K562 (cell line): ENCODE data around the gene C2orf69. TPM values are rescaled to one million over a fixed set of nuclear protein-coding genes. Genes with fewer than 3 reads are reported as not detected.

Experiments used
- FOXK1 ChIP-seq: sonication (generic); formaldehyde crosslinking; IDR thresholded peaks from 2 replicates; pipeline ENCODE4 v1.8.0; 2022; ENCODE audit warnings: missing genetic modification reagents, mild to moderate bottlenecking, borderline replicate concordance
- HDAC2 ChIP-seq: fragments of 450-650 bp; IDR thresholded peaks from 2 replicates; pipeline ENCODE4 v1.6.1; 2016; ENCODE audit warnings: mild to moderate bottlenecking
- HNRNPH1 ChIP-seq: fragments of 200-400 bp; formaldehyde crosslinking; optimal IDR thresholded peaks from 2 replicates; pipeline ENCODE3; 2017; ENCODE audit warnings: low read depth, mild to moderate bottlenecking, low read length, moderate library complexity
- HNRNPLL ChIP-seq: fragments of 200-400 bp; formaldehyde crosslinking; IDR thresholded peaks from 2 replicates; pipeline ENCODE4 v1.6.1; 2017; ENCODE audit warnings: low read length, low read depth, mild to moderate bottlenecking; ENCODE audit not compliant: poor library complexity, severe bottlenecking
- MEIS2 ChIP-seq: fragments of 450-650 bp; IDR thresholded peaks from 2 replicates; pipeline ENCODE4 v1.6.1; 2014; ENCODE audit warnings: mild to moderate bottlenecking; ENCODE audit not compliant: partially characterized antibody
- NFE2 ChIP-seq: IDR thresholded peaks from 2 replicates; pipeline ENCODE4 v1.6.1; 2014; ENCODE audit warnings: antibody characterized with exemption, low read depth
- PHF20 ChIP-seq: fragments of 450-650 bp; IDR thresholded peaks from 2 replicates; pipeline ENCODE4 v1.6.1; 2018; ENCODE audit not compliant: partially characterized antibody
- SAFB ChIP-seq: fragments of 200-400 bp; formaldehyde crosslinking; IDR thresholded peaks from 2 replicates; pipeline ENCODE4 v1.6.1; 2017; ENCODE audit warnings: low read depth, low read length, borderline replicate concordance
- SLC30A9 ChIP-seq: fragments of 250-450 bp; sonication (Bioruptor Pico); IDR thresholded peaks from 2 replicates; pipeline ENCODE4 v1.8.0; 2022; ENCODE audit warnings: mild to moderate bottlenecking, moderate library complexity
- STAT5A ChIP-seq: IDR thresholded peaks from 2 replicates; pipeline ENCODE4 v1.6.1; 2012; ENCODE audit warnings: low read length, inconsistent platforms, borderline replicate concordance
- TRIM24 ChIP-seq, 2 experiments: fragments of 450-650 bp; IDR thresholded peaks; 2 replicates each; pipeline ENCODE4 v1.6.1; 2016
- ZNF124 ChIP-seq: sonication (generic); formaldehyde crosslinking; IDR thresholded peaks from 2 replicates; pipeline ENCODE4 v1.8.1; 2022; ENCODE audit warnings: missing genetic modification reagents
- ZNF143 ChIP-seq: sonication (generic); formaldehyde crosslinking; IDR thresholded peaks from 2 replicates; pipeline ENCODE4 v1.9.0; 2022; ENCODE audit warnings: mild to moderate bottlenecking, missing genetic modification reagents
- ZNF583 ChIP-seq: fragments of 250-450 bp; sonication (Bioruptor Pico); IDR thresholded peaks from 2 replicates; pipeline ENCODE4 v1.4.0; 2020
- ZNF766 ChIP-seq: fragments of 200-800 bp; sonication (Bioruptor generic); conservative IDR thresholded peaks from 2 replicates; pipeline ENCODE4 v1.6.1; 2016; ENCODE audit warnings: missing genetic modification characterization, missing compliant biosample characterization
- polyA plus RNA-seq, 8 experiments: library from polyadenylated mRNA; depleted of rRNA in 4 of 8; stranded (reverse) in 5 of 8; unstranded in 3 of 8; fragments of >200 nt; fragmentation: Nextera tagmentation in 2 of 8; fragmentation: Illumina TruSeq in 1 of 8; extraction: Ambion mirVana in 2 of 8; extraction: Trizol in 1 of 8; gene quantifications; 2 replicates each; pipeline versions ENCODE4 v1.2.1 to v1.2.3, GENCODE V29; 2011 to 2014; ENCODE audit warnings: inconsistent platforms in 1 of 8, missing spikeins in 1 of 8
- total RNA-seq, 7 experiments: library from RNA; depleted of rRNA in 6 of 7; stranded (reverse); fragments of >200 nt in 6 of 7; fragmentation: Illumina TruSeq in 2 of 7; extraction: Trizol in 2 of 7; gene quantifications; 2 replicates each; pipeline versions ENCODE4 v1.2.1 to v1.2.3, GENCODE V29; 2011 to 2021; ENCODE audit warnings: low replicate concordance in 1 of 7
- TF ChIP-seq, protein P1 (sequence below), 3 experiments: fragments of 200-800 bp in 1 of 3; sonication (Bioruptor generic) in 1 of 3; sonication (generic) in 1 of 3; formaldehyde crosslinking in 1 of 3; IDR thresholded peaks; 2 replicates each; pipeline versions ENCODE4 v1.6.1 to v1.8.0; 2016 to 2022; ENCODE audit warnings: mild to moderate bottlenecking in 2 of 3, missing compliant biosample characterization in 2 of 3, missing genetic modification characterization in 2 of 3, missing genetic modification reagents in 1 of 3
- TF ChIP-seq, protein P2 (sequence below): fragments of 250-450 bp; sonication (Bioruptor Pico); IDR thresholded peaks from 2 replicates; pipeline ENCODE4 v1.5.0; 2020; ENCODE audit warnings: mild to moderate bottlenecking

C2orf69 gene
- total and polyA plus RNA-seq, 9 of the 15 experiments (the other 6 are each of a cell fraction or from before 2014, with no cell fraction given): 3.4 to 9.8 (median 5.7) TPM

- TF ChIP-seq, protein P1, sequence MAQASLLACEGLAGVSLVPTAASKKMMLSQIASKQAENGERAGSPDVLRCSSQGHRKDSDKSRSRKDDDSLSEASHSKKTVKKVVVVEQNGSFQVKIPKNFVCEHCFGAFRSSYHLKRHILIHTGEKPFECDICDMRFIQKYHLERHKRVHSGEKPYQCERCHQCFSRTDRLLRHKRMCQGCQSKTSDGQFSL (CRISPR knock-in tag; IDR thresholded peaks at IDR 0.05): no peak
- TF ChIP-seq, protein P1 (tag; IDR thresholded peaks at IDR 0.05): no peak
- TF ChIP-seq ZNF143 (CRISPR knock-in tag): no peak
- TF ChIP-seq TRIM24 (IDR thresholded peaks at IDR 0.05): no peak
- TF ChIP-seq SLC30A9 (CRISPR knock-in tag): no peak
- TF ChIP-seq ZNF583 (CRISPR knock-in tag): no peak
- TF ChIP-seq ZNF766: no peak
- no peak for TF ChIP-seq MEIS2
- TF ChIP-seq, protein P2, sequence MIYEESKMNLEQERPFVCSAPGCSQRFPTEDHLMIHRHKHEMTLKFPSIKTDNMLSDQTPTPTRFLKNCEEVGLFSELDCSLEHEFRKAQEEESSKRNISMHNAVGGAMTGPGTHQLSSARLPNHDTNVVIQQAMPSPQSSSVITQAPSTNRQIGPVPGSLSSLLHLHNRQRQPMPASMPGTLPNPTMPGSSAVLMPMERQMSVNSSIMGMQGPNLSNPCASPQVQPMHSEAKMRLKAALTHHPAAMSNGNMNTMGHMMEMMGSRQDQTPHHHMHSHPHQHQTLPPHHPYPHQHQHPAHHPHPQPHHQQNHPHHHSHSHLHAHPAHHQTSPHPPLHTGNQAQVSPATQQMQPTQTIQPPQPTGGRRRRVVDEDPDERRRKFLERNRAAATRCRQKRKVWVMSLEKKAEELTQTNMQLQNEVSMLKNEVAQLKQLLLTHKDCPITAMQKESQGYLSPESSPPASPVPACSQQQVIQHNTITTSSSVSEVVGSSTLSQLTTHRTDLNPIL (CRISPR knock-in tag): no peak
- no peak for TF ChIP-seq HNRNPH1
- no peak for TF ChIP-seq HNRNPLL
- TF ChIP-seq SAFB: no peak
- no peak for TF ChIP-seq ZNF124 (CRISPR knock-in tag)
- no peak for TF ChIP-seq STAT5A
- TF ChIP-seq PHF20: no peak
- no peak for TF ChIP-seq HDAC2
- TF ChIP-seq NFE2: no peak
- no peak for TF ChIP-seq FOXK1
These were observed 55.9 kb downstream of the C2orf69 start (continued) for GRCh38 chr2:199966976-199967375.
